Ishikawa (cell line): ENCODE results near the gene CHD1.

Experiments used
- CEBPB ChIP-seq: IDR thresholded peaks from 2 replicates; pipeline ENCODE4 v1.6.1; 2012
- CREB1 ChIP-seq: IDR thresholded peaks from 2 replicates; pipeline ENCODE4 v1.6.1; 2012; ENCODE audit warnings: low read depth
- EGR1 ChIP-seq: IDR thresholded peaks from 2 replicates; pipeline ENCODE4 v1.6.1; 2012
- EP300 ChIP-seq: IDR thresholded peaks from 2 replicates; pipeline ENCODE4 v1.6.1; 2012; ENCODE audit warnings: borderline replicate concordance
- FOXM1 ChIP-seq: IDR thresholded peaks from 2 replicates; pipeline ENCODE4 v1.6.1; 2012; ENCODE audit warnings: low read depth, borderline replicate concordance
- MAX ChIP-seq: IDR thresholded peaks from 2 replicates; pipeline ENCODE4 v1.6.1; 2012
- NFIC ChIP-seq: IDR thresholded peaks from 2 replicates; pipeline ENCODE4 v1.6.1; 2012
- RAD21 ChIP-seq: IDR thresholded peaks from 2 replicates; pipeline ENCODE4 v1.6.1; 2012; ENCODE audit warnings: low read depth
- REST ChIP-seq: IDR thresholded peaks from 2 replicates; pipeline ENCODE4 v1.6.1; 2012; ENCODE audit warnings: low read depth, mild to moderate bottlenecking
- TAF1 ChIP-seq: IDR thresholded peaks from 2 replicates; pipeline ENCODE4 v1.6.1; 2012; ENCODE audit warnings: low read depth, mild to moderate bottlenecking
- TCF12 ChIP-seq: IDR thresholded peaks from 2 replicates; pipeline ENCODE4 v1.6.1; 2012; ENCODE audit warnings: low read depth
- TEAD4 ChIP-seq: IDR thresholded peaks from 2 replicates; pipeline ENCODE4 v1.6.1; 2012
- USF1 ChIP-seq: IDR thresholded peaks from 2 replicates; pipeline ENCODE4 v1.6.1; 2012
- YY1 ChIP-seq: IDR thresholded peaks from 2 replicates; pipeline ENCODE4 v1.6.1; 2012; ENCODE audit warnings: low read depth
- ZBTB7A ChIP-seq: IDR thresholded peaks from 2 replicates; pipeline ENCODE4 v1.6.1; 2012; ENCODE audit warnings: low read depth

CHD1 gene

GRCh38 chr5:98805070-98805469 is 123.7 kb downstream of the CHD1 start:
- no peak for TF ChIP-seq TCF12
- TF ChIP-seq TEAD4: no peak
- TF ChIP-seq CREB1: no peak
- TF ChIP-seq ZBTB7A: no peak
- TF ChIP-seq TAF1: no peak
- no peak for TF ChIP-seq FOXM1
- no peak for TF ChIP-seq MAX
- TF ChIP-seq REST: no peak
- TF ChIP-seq RAD21: no peak
- TF ChIP-seq EGR1: no peak
- TF ChIP-seq CEBPB: no peak
- TF ChIP-seq USF1: no peak
- no peak for TF ChIP-seq YY1
- TF ChIP-seq NFIC: no peak
- no peak for TF ChIP-seq EP300

- TF ChIP-seq TEAD4: no peak
- TF ChIP-seq TCF12: no peak
- TF ChIP-seq CREB1: no peak
- no peak for TF ChIP-seq EGR1
- no peak for TF ChIP-seq CEBPB
- TF ChIP-seq REST: no peak
- no peak for TF ChIP-seq NFIC
- no peak for TF ChIP-seq EP300
- no peak for TF ChIP-seq USF1
- TF ChIP-seq MAX: no peak
- no peak for TF ChIP-seq ZBTB7A
- TF ChIP-seq TAF1: no peak
- TF ChIP-seq RAD21: no peak
- TF ChIP-seq FOXM1: no peak
- no peak for TF ChIP-seq YY1
Measured at GRCh38 chr5:98804066-98804465, 124.7 kb downstream of the CHD1 start.
